Stimulated activated CD4-positive, alpha-beta T cell treated with anti-CD3 and anti-CD28 coated beads, Interleukin-15, amount 100 ng/mL, for 24 hours (primary cell): ENCODE results near the gene CEACAM19.

ENCODE experiments used
- DNase-seq: peaks from one replicate; pipeline ENCODE4 v3.0.0-alpha.2; 2020

The CEACAM19 gene

GRCh38 chr19:44725684-44726083 lies 54.4 kb downstream of the CEACAM19 start:
- no peak for DNase-seq

GRCh38 chr19:44726465-44726864 lies 55.2 kb downstream of the CEACAM19 start:
- no peak for DNase-seq

- DNase-seq = no peak
Measured at GRCh38 chr19:44728178-44728577, 56.9 kb downstream of the CEACAM19 start.

GRCh38 chr19:44729516-44730033 lies 58.3 kb downstream of the CEACAM19 start:
- no peak for DNase-seq

- no peak for DNase-seq
Measured at GRCh38 chr19:44731081-44731480, 59.8 kb downstream of the CEACAM19 start.

GRCh38 chr19:44731622-44732021 lies 60.3 kb downstream of the CEACAM19 start:
- DNase-seq = no peak

- no peak for DNase-seq
Measured at GRCh38 chr19:44732235-44733014, 61.1 kb downstream of the CEACAM19 start.
